ENCODE data around the gene SPRYD4. TPM values are rescaled to one million over a fixed set of nuclear protein-coding genes. Genes with fewer than 3 reads are reported as not detected.

Gene SPRYD4
- total and polyA plus RNA-seq, 10 of the 15 experiments (the other 5 are each of a cell fraction or from before 2014, with no cell fraction given), result 4.1 to 6.0 (median 5.1) TPM

GRCh38 chr12:56488041-56488955, 19.9 kb downstream of the SPRYD4 start, which contains the start of gene GLS2:
Gene GLS2, minus strand, starts transcription at chr12:56488161. Its CDS starts 43 bp downstream, at chr12:56488118.
- H3K27me3 ChIP-seq (replicated peaks in 1 of 2; ENCODE audit: control insufficient read depth in 2 of 2, insufficient read depth in 2 of 2, low read length in 1 of 2), result peaks cover 0 to 2% of the 10 kb centered on the region in 2 experiments; a peak in 2 of 4 replicates
- intact Hi-C loops (cut with micrococcal nuclease; ENCODE audit: unreplicated experiment) (no loop called here), in situ Hi-C loops (cut with MboI) (no loop called here)
- H2AFZ ChIP-seq (ENCODE audit: control insufficient read depth, low read depth, low read length), result peak within 1 kb of the TSS; percentile 59
- H3K4me2 ChIP-seq (ENCODE audit: control insufficient read depth, insufficient read depth), result peak within 1 kb of the TSS; percentile 97
- RAD21 ChIA-PET (ENCODE audit: unreplicated experiment), result interaction anchor here (0.7 to 1.3 kb wide), 2 partner anchors 149 to 1296 kb away, joined by 3 read pairs; no protein-coding TSS in a partner anchor
- H3K4me3 ChIP-seq, result peak within 1 kb of the TSS; percentile 71
- H4K20me1 ChIP-seq (ENCODE audit: control insufficient read depth, insufficient read depth), result no peaks in the 10 kb centered on the region
- FAIRE-seq, result peak; percentile 62
- no peaks in the 10 kb centered on the region for H3K36me3 ChIP-seq (ENCODE audit: control insufficient read depth in 2 of 2, insufficient read depth in 2 of 2, low read length in 1 of 2)
- H3K9ac ChIP-seq (ENCODE audit: control insufficient read depth, insufficient read depth, low read length), result peak within 1 kb of the TSS; percentile 41; the same call in 1 of the 2 replicates
- H3K4me1 ChIP-seq (ENCODE audit: control insufficient read depth, insufficient read depth, low read length), result peaks cover 4% of the 10 kb centered on the region; the same call in 1 of the 2 replicates
- CTCF ChIA-PET, result interaction anchor here (0.5 to 0.6 kb wide), 2 partner anchors 24 to 141 kb away, joined by 3 read pairs; no protein-coding TSS in a partner anchor
- SMC1A ChIA-PET (ENCODE audit: uncharacterized antibody, unreplicated experiment), result no interaction called here
- no peaks in the 10 kb centered on the region for H3K9me3 ChIP-seq (replicated peaks; ENCODE audit: control insufficient read depth, insufficient read depth, low read length)
- no peaks in the 10 kb centered on the region for H3K79me2 ChIP-seq (ENCODE audit: control insufficient read depth, insufficient read depth, low read length)
- no peak within 1 kb of the TSS for H3K27ac ChIP-seq (ENCODE audit: control insufficient read depth, insufficient read depth)
- peak; percentile 98 for ATAC-seq
- BruUV-seq (replicated peaks), result no TSS peak
- peak; percentile 53 for DNase-seq (ENCODE audit: low read depth, low spot score)
- 37% methylated on average over 59 of the region's 59 CpGs for WGBS (ENCODE audit: insufficient coverage, insufficient replicate concordance, low lambda C conversion rate, missing lambda C conversion rate)
- POLR2A ChIA-PET, result interaction anchor here (0.6 kb wide), 1 partner anchor 157 kb away, joined by 4 read pairs; no protein-coding TSS in a partner anchor
- TF ChIP-seq PBX3 (IDR thresholded peaks at IDR 0.05; ENCODE audit: insufficient replicate concordance, low read depth, low read length) (peak; percentile 91), RB1 (IDR thresholded peaks at IDR 0.05; ENCODE audit: borderline replicate concordance) (0 out of 2 replicates have a peak, but pooled peaks have one; percentile 38), MYC (IDR thresholded peaks at IDR 0.05; ENCODE audit: insufficient read depth, insufficient read length, insufficient replicate concordance, low read length, severe bottlenecking) (no peak), PML (IDR thresholded peaks at IDR 0.05; ENCODE audit: low read length) (no peak), BMI1 (IDR thresholded peaks at IDR 0.05; ENCODE audit: borderline replicate concordance) (no peak), POLR2AphosphoS2 (IDR thresholded peaks at IDR 0.05; ENCODE audit: low read depth, low read length) (no peak), NFYB (IDR thresholded peaks at IDR 0.05; ENCODE audit: insufficient read depth, low read depth, low read length) (peak; percentile 81; the same call in 1 of the 2 replicates), NFXL1 (IDR thresholded peaks at IDR 0.05; ENCODE audit: borderline replicate concordance) (peak; percentile 86; the same call in 1 of the 2 replicates), RCOR1 (conservative IDR thresholded peaks at IDR 0.05; ENCODE audit: low read depth, low read length) (no peak), CTCF (IDR thresholded peaks at IDR 0.05 in 2 of 3, conservative IDR thresholded peaks at IDR 0.05 in 1 of 3; ENCODE audit: control insufficient read depth in 2 of 3, extremely low read depth in 1 of 3, insufficient read depth in 1 of 3, low read depth in 3 of 3, low read length in 3 of 3) (no peak), NRF1 (conservative IDR thresholded peaks at IDR 0.05; ENCODE audit: low read depth, low read length) (no peak), IKZF2 (IDR thresholded peaks at IDR 0.05) (no peak), STAT3 (IDR thresholded peaks at IDR 0.05; ENCODE audit: low read depth, low read length) (no peak), BCLAF1 (IDR thresholded peaks at IDR 0.05) (no peak), BHLHE40 (IDR thresholded peaks at IDR 0.05; ENCODE audit: borderline replicate concordance in 1 of 2, low read depth in 2 of 2, low read length in 1 of 2) (no peak)
